ENCODE measurements around the gene KCNN3. TPM values are rescaled to one million over a fixed set of nuclear protein-coding genes. Genes with fewer than 3 reads are reported as not detected.

Gene KCNN3
- total RNA-seq, 1 experiment from 2014 or later: 0.73 TPM

DNA sequence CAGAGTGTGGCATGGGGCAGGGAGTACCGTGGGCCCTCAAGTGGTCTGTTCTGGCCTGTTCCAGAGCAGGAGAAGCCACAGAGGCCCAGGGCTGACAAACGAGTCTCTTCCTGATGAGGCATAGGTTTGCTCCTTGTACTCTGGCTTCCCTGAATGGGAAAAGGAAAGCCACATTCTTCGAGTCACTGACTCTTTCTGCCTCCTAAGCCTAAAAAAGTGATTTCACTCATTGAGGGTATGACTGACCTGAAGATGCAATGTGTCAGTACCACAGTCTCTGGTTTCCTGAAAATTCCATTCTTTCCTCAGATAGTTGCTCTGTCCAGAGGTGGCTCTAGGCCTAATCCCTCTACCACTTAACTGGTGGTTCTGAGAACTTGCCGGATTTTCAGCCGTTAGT, 92.3 kb downstream of the KCNN3 start:
- DNase-seq (ENCODE audit: low spot score): no peak
- BruUV-seq (replicated peaks): no TSS peak
- Histone ChIP-seq H3K27ac (ENCODE audit: low read depth, low read length, poor library complexity, severe bottlenecking) (no peak overlapping the region), H3K4me1 (ENCODE audit: insufficient read depth, low read length, poor library complexity, severe bottlenecking) (no peaks in the 10 kb centered on the region), H3K36me3 (ENCODE audit: insufficient read depth, low read length, poor library complexity, severe bottlenecking) (no peaks in the 10 kb centered on the region), H3K9me3 (ENCODE audit: low read depth, low read length, poor library complexity, severe bottlenecking) (no peaks in the 10 kb centered on the region), H3K27me3 (replicated peaks; ENCODE audit: insufficient read depth, low read depth, low read length, poor library complexity) (no peaks in the 10 kb centered on the region), H3K4me3 (ENCODE audit: low read depth, low read length, poor library complexity, severe bottlenecking) (no peak overlapping the region)
- TF ChIP-seq, protein P1, sequence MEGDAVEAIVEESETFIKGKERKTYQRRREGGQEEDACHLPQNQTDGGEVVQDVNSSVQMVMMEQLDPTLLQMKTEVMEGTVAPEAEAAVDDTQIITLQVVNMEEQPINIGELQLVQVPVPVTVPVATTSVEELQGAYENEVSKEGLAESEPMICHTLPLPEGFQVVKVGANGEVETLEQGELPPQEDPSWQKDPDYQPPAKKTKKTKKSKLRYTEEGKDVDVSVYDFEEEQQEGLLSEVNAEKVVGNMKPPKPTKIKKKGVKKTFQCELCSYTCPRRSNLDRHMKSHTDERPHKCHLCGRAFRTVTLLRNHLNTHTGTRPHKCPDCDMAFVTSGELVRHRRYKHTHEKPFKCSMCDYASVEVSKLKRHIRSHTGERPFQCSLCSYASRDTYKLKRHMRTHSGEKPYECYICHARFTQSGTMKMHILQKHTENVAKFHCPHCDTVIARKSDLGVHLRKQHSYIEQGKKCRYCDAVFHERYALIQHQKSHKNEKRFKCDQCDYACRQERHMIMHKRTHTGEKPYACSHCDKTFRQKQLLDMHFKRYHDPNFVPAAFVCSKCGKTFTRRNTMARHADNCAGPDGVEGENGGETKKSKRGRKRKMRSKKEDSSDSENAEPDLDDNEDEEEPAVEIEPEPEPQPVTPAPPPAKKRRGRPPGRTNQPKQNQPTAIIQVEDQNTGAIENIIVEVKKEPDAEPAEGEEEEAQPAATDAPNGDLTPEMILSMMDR (conservative IDR thresholded peaks at IDR 0.05; ENCODE audit: low read depth, low read length): no peak
- TF ChIP-seq EZH2 (IDR thresholded peaks at IDR 0.05; ENCODE audit: borderline replicate concordance, low read depth, low read length, poor library complexity, severe bottlenecking): no peak
- ChIA-PET CTCF (no interaction called here), POLR2A (ENCODE audit: low non-redundant PET) (interaction anchor here (0.7 kb wide), 1 partner anchor 326 kb away, joined by 8 read pairs; no protein-coding TSS in a partner anchor)
- intact Hi-C loops (cut with micrococcal nuclease; ENCODE audit: unreplicated experiment): no loop called here

DNA sequence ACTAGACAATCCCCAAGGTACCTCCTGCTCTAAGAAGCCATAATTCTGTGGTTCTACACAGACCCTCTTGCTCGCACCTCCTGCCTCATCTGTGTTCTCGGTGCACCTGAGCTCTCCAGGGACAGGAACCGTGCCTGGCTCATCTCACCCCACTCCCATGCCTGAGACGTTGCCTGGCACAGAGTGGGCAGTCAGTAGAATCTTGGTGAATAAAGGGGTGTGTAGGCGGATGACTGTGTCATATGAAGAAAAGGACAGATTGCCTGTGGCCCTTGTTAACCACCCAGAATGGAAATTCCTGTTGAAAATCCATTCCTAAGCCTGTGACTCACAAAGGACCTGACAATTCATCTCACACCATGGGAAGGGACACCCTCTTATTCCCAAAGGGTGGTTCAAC, 92.9 kb downstream of the KCNN3 start:
- no peaks in the 10 kb centered on the region for H3K27me3 ChIP-seq (replicated peaks; ENCODE audit: insufficient read depth, low read depth, low read length, poor library complexity)
- no peaks in the 10 kb centered on the region for H3K36me3 ChIP-seq (ENCODE audit: insufficient read depth, low read length, poor library complexity, severe bottlenecking)
- TF ChIP-seq EZH2 (IDR thresholded peaks at IDR 0.05; ENCODE audit: borderline replicate concordance, low read depth, low read length, poor library complexity, severe bottlenecking): no peak
- TF ChIP-seq, protein P1 (conservative IDR thresholded peaks at IDR 0.05; ENCODE audit: low read depth, low read length): no peak
- intact Hi-C loops (cut with micrococcal nuclease; ENCODE audit: unreplicated experiment): no loop called here
- no peaks in the 10 kb centered on the region for H3K9me3 ChIP-seq (ENCODE audit: low read depth, low read length, poor library complexity, severe bottlenecking)
- no peak overlapping the region for H3K27ac ChIP-seq (ENCODE audit: low read depth, low read length, poor library complexity, severe bottlenecking)
- no peak overlapping the region for H3K4me3 ChIP-seq (ENCODE audit: low read depth, low read length, poor library complexity, severe bottlenecking)
- CTCF ChIA-PET: no interaction called here
- POLR2A ChIA-PET (ENCODE audit: low non-redundant PET): no interaction called here
- no peak for DNase-seq (ENCODE audit: low spot score)
- BruUV-seq (replicated peaks): no TSS peak
- no peaks in the 10 kb centered on the region for H3K4me1 ChIP-seq (ENCODE audit: insufficient read depth, low read length, poor library complexity, severe bottlenecking)

DNA sequence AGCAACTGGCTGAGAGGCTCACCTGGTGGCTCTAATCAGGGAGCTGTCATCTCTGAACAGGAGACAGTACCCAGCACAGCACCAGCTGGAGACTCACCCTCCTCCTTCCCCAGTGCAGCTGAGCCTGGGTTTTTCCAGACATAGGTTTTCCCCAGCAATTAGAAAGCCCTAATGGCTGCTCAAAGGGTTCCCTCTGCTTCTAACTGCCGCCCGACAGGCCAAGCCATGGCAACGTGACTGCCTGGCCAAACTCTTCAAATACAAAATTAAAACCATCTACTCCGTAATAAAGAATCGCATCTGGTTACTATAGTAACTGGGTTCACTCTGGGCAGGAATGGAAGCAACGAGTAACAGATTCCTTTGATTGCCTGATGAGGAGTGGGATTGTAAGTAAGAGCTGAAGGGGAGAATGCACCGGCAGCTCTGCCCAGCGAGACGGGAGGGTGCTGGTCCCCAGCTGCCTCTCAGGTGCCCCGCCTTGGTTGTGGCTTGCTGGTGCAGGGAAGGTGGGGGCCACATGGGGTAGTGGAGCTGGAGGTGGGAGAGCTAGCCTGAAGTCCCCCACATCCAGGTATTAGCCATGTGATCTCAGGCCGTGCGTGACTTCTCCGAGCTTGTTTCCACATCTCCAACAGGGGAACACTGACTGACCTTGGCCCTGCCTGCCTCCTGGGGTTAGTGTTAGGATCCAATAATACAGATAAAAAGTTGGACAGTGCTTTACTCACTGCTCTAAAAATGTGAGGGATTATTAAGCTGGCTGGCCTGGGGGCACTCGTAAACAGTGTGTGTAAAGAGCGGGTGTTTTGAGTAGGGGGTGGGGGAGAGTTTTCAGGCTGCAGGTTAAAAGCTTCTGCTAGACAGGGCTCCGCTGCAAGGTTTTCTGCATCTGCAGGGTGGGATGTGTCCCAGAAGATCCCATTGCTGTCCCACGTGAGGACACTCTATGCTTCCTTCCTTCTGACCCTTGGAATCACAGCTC, 94.2 kb downstream of the KCNN3 start:
- H3K9me3 ChIP-seq (ENCODE audit: low read depth, low read length, poor library complexity, severe bottlenecking): no peaks in the 10 kb centered on the region
- no peak overlapping the region for H3K27ac ChIP-seq (ENCODE audit: low read depth, low read length, poor library complexity, severe bottlenecking)
- ChIA-PET POLR2A (ENCODE audit: low non-redundant PET) (no interaction called here), CTCF (no interaction called here)
- no peak for TF ChIP-seq EZH2 (IDR thresholded peaks at IDR 0.05; ENCODE audit: borderline replicate concordance, low read depth, low read length, poor library complexity, severe bottlenecking)
- TF ChIP-seq, protein P1 (conservative IDR thresholded peaks at IDR 0.05; ENCODE audit: low read depth, low read length): no peak
- H3K36me3 ChIP-seq (ENCODE audit: insufficient read depth, low read length, poor library complexity, severe bottlenecking): no peaks in the 10 kb centered on the region
- no peak overlapping the region for H3K4me3 ChIP-seq (ENCODE audit: low read depth, low read length, poor library complexity, severe bottlenecking)
- no TSS peak for BruUV-seq (replicated peaks)
- no peaks in the 10 kb centered on the region for H3K4me1 ChIP-seq (ENCODE audit: insufficient read depth, low read length, poor library complexity, severe bottlenecking)
- intact Hi-C loops (cut with micrococcal nuclease; ENCODE audit: unreplicated experiment): no loop called here
- DNase-seq (ENCODE audit: low spot score): no peak
- H3K27me3 ChIP-seq (replicated peaks; ENCODE audit: insufficient read depth, low read depth, low read length, poor library complexity): no peaks in the 10 kb centered on the region
